ENCODE measurements around the gene UBA52. TPM values are rescaled to one million over a fixed set of nuclear protein-coding genes. Genes with fewer than 3 reads are reported as not detected.
A peak's percentile ranks its signal among the peaks of the same experiment; 100 is the strongest.

The UBA52 gene
- total and polyA plus RNA-seq, 2 of the 8 experiments (the other 6 are each of a cell fraction or from before 2014, with no cell fraction given) = 1,340 to 5,409 TPM

DNA sequence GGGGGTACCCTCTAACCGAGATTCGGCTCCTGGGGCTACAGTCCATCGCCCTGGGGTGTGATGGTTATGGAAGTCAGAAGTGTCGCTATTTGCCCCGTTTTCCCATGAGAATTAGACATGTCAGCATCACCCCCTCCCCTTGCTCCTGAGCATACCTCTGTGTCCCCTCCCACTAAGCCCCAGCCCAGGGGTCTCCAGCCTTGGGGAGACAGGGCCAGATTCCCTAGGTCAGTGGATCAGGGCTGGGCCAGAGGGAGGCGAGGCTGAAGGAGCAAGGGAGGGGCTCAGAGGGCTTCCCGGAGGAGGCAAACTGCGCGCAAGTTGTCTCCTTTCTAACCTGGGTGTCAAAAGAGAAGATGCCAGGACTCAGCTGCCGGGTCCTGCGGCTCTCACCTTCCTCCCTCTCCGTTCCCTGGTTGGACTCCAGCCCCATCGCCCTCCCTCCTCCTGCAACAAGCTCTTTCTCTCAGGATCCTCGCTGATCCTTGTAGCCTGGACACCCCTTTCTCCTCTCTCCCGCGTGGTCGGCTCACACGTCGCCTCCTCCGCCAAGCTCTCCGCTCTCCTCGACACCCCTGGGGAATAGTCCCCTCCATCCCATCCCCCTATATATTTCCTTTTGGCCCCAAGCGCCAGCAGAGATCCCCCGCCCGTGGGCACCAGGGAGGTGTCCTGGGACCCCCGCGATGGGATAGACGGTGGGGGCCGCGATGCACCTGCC is 40.6 kb downstream of the UBA52 start:
- Histone ChIP-seq H3K23ac (ENCODE audit: insufficient read length) (no peak overlapping the region), H3K4me2 (ENCODE audit: insufficient read depth in 1 of 2, low read depth in 2 of 2, low read length in 2 of 2) (peak overlapping the region; percentile 95 to 96), H3K36me3 (ENCODE audit: control insufficient read depth in 2 of 4, insufficient read depth in 4 of 4, low read length in 3 of 4) (peaks cover 0 to 7% (median 0%) of the 10 kb centered on the region in 4 experiments; a peak in 1 of 8 replicates), H3K14ac (ENCODE audit: insufficient read length) (no peak overlapping the region), H3K4me3 (ENCODE audit: extremely low read depth in 1 of 4, insufficient read depth in 2 of 4, low read depth in 3 of 4, low read length in 4 of 4) (peak overlapping the region; percentile 39 to 75 (median 49)), H3K79me1 (ENCODE audit: low read depth, low read length) (no peaks in the 10 kb centered on the region), H3K4ac (replicated peaks; ENCODE audit: insufficient read length, low read depth, low read length) (no peak overlapping the region), H3K4me1 (replicated peaks in 1 of 4; ENCODE audit: control insufficient read depth in 3 of 4, insufficient read depth in 4 of 4, low read length in 3 of 4) (peaks cover 28 to 50% (median 35%) of the 10 kb centered on the region in 4 experiments), H4K8ac (ENCODE audit: extremely low read depth, insufficient read depth, low read length) (peak overlapping the region; percentile 45; the same call in 1 of the 2 replicates), H4K91ac (replicated peaks; ENCODE audit: insufficient read length, low read length) (peak overlapping the region; percentile 52), H3K23me2 (ENCODE audit: low read depth, low read length) (peaks cover 22% of the 10 kb centered on the region), H3K18ac (ENCODE audit: extremely low read depth, low read length) (peak overlapping the region; percentile 51), H2BK12ac (ENCODE audit: low read depth, low read length) (peak overlapping the region; percentile 97; the same call in 1 of the 2 replicates), H2AK5ac (ENCODE audit: low read depth, low read length) (no peak overlapping the region; the same call in 1 of the 2 replicates), H2BK20ac (ENCODE audit: low read length) (no peak overlapping the region), H3K27ac (ENCODE audit: low read depth, low read length) (no peak overlapping the region), H4K5ac (ENCODE audit: insufficient read length, low read depth, low read length) (no peak overlapping the region), H4K20me1 (replicated peaks in 1 of 2; ENCODE audit: control insufficient read depth in 1 of 2, insufficient read depth in 2 of 2, low read length in 2 of 2) (peaks cover 0 to 15% of the 10 kb centered on the region in 2 experiments), H3K79me2 (ENCODE audit: control insufficient read depth in 1 of 2, insufficient read depth in 2 of 2, low read length in 2 of 2) (no peaks in the 10 kb centered on the region), H3K9ac (replicated peaks in 1 of 4; ENCODE audit: extremely low read depth in 1 of 4, low read depth in 3 of 4, low read length in 3 of 4) (no peak overlapping the region; a peak in 1 of 7 replicates), H3K27me3 (replicated peaks in 1 of 4; ENCODE audit: control insufficient read depth in 3 of 4, extremely low read depth in 1 of 4, insufficient read depth in 3 of 4, low read length in 3 of 4) (peaks cover 62 to 81% (median 77%) of the 10 kb centered on the region in 4 experiments), H3K9me3 (ENCODE audit: insufficient read depth in 2 of 2, low read depth in 1 of 2, low read length in 1 of 2) (no peaks in the 10 kb centered on the region), H3K56ac (replicated peaks; ENCODE audit: insufficient read length, low read depth, low read length) (no peak overlapping the region), H2BK5ac (ENCODE audit: low read depth, low read length) (peak overlapping the region; percentile 27; the same call in 1 of the 2 replicates), H2AFZ (ENCODE audit: low read length) (peak overlapping the region; percentile 63; the same call in 1 of the 2 replicates), H2BK120ac (replicated peaks; ENCODE audit: low read depth, low read length) (no peak overlapping the region), H2BK15ac (ENCODE audit: low read length) (peak overlapping the region; percentile 65; the same call in 1 of the 2 replicates)
- ChIA-PET CTCF (ENCODE audit: partially characterized antibody) (interaction anchor here (0.9 to 1.6 kb wide), 4 partner anchors 9 to 142 kb away, joined by 4 to 5 read pairs (median 5); no protein-coding TSS in a partner anchor), POLR2A (ENCODE audit: partially characterized antibody) (interaction anchor here (0.6 to 2.9 kb wide), 7 partner anchors 9 to 35 kb away, joined by 3 to 21 read pairs (median 6); partner anchors contain the start of gene REX1BD)
- 4% methylated on average over 25 of the region's 30 CpGs; no CpG with 5 or more reads in 1 of the 2 experiments for WGBS, 2 experiments (ENCODE audit: extremely low coverage in 1 of 2, insufficient coverage in 1 of 2, insufficient read length in 1 of 2, insufficient replicate concordance in 2 of 2, low coverage in 1 of 2, low lambda C conversion rate in 2 of 2, missing lambda C conversion rate in 1 of 2)
- DNase-seq (ENCODE audit: low read depth in 1 of 2, low spot score in 2 of 2) = peak in 1 of 2 experiments; percentile 63
- FAIRE-seq = no peak
- TF ChIP-seq, protein P1, sequence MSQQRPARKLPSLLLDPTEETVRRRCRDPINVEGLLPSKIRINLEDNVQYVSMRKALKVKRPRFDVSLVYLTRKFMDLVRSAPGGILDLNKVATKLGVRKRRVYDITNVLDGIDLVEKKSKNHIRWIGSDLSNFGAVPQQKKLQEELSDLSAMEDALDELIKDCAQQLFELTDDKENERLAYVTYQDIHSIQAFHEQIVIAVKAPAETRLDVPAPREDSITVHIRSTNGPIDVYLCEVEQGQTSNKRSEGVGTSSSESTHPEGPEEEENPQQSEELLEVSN (IDR thresholded peaks at IDR 0.05) = no peak
- TF ChIP-seq KDM4A (IDR thresholded peaks at IDR 0.05; ENCODE audit: low read depth, low read length, severe bottlenecking) (no peak), CHD1 (IDR thresholded peaks at IDR 0.05; ENCODE audit: low read depth, low read length) (no peak), EZH2 (IDR thresholded peaks at IDR 0.05; ENCODE audit: low read depth, low read length, severe bottlenecking) (no peak), SIRT6 (IDR thresholded peaks at IDR 0.05; ENCODE audit: low read length) (no peak), GTF2F1 (IDR thresholded peaks at IDR 0.05; ENCODE audit: borderline replicate concordance, low read depth, low read length) (no peak), SUZ12 (IDR thresholded peaks at IDR 0.05; ENCODE audit: low read length) (peak; percentile 76; the same call in 1 of the 2 replicates)
- TF ChIP-seq, protein P2, sequence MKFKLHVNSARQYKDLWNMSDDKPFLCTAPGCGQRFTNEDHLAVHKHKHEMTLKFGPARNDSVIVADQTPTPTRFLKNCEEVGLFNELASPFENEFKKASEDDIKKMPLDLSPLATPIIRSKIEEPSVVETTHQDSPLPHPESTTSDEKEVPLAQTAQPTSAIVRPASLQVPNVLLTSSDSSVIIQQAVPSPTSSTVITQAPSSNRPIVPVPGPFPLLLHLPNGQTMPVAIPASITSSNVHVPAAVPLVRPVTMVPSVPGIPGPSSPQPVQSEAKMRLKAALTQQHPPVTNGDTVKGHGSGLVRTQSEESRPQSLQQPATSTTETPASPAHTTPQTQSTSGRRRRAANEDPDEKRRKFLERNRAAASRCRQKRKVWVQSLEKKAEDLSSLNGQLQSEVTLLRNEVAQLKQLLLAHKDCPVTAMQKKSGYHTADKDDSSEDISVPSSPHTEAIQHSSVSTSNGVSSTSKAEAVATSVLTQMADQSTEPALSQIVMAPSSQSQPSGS (IDR thresholded peaks at IDR 0.05; ENCODE audit: low read length) = no peak
